Epithelial cell of proximal tubule (primary cell): Measurements from ENCODE around the gene BOLL. TPM values are rescaled to one million over a fixed set of nuclear protein-coding genes. Genes with fewer than 3 reads are reported as not detected.
A peak's percentile ranks its signal among the peaks of the same experiment; 100 is the strongest.
"Not testable (repeated sequence)": the region's sequence is repeated elsewhere in the genome, so short reads cannot be mapped to it uniquely, and the experiment has no call there.

Experiments
- DNase-seq: peaks from one replicate; pipeline ENCODE4 v3.0.0-alpha.2; 2011; ENCODE audit warnings: low read depth
- H3K4me3 ChIP-seq: 2 replicates; pipeline ENCODE4 v1.5.1; 2011; ENCODE audit warnings: low read depth, mild to moderate bottlenecking, low read length
- total RNA-seq: library from RNA; depleted of rRNA; stranded (reverse); fragments of >200 nt; gene quantifications from 2 replicates; pipeline ENCODE4 v1.2.3, GENCODE V29; 2015
- TF ChIP-seq, protein P1 (sequence below): conservative IDR thresholded peaks from 2 replicates; pipeline ENCODE4 v1.5.1; 2012; ENCODE audit warnings: low read depth, mild to moderate bottlenecking, low read length

The BOLL gene
- total RNA-seq, 1 donor from 2014 or later: not detected

- peak within 1 kb of the TSS; percentile 94 for H3K4me3 ChIP-seq
- TF ChIP-seq, protein P1, sequence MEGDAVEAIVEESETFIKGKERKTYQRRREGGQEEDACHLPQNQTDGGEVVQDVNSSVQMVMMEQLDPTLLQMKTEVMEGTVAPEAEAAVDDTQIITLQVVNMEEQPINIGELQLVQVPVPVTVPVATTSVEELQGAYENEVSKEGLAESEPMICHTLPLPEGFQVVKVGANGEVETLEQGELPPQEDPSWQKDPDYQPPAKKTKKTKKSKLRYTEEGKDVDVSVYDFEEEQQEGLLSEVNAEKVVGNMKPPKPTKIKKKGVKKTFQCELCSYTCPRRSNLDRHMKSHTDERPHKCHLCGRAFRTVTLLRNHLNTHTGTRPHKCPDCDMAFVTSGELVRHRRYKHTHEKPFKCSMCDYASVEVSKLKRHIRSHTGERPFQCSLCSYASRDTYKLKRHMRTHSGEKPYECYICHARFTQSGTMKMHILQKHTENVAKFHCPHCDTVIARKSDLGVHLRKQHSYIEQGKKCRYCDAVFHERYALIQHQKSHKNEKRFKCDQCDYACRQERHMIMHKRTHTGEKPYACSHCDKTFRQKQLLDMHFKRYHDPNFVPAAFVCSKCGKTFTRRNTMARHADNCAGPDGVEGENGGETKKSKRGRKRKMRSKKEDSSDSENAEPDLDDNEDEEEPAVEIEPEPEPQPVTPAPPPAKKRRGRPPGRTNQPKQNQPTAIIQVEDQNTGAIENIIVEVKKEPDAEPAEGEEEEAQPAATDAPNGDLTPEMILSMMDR: no peak
- DNase-seq: no peak
Measured at GRCh38 chr2:197705121-197705911, 79.8 kb downstream of the BOLL start, which contains the start of gene MARS2. TSS of gene MARS2 (plus strand) at chr2:197705369. CDS start at chr2:197705406, 37 bp downstream.

DNA sequence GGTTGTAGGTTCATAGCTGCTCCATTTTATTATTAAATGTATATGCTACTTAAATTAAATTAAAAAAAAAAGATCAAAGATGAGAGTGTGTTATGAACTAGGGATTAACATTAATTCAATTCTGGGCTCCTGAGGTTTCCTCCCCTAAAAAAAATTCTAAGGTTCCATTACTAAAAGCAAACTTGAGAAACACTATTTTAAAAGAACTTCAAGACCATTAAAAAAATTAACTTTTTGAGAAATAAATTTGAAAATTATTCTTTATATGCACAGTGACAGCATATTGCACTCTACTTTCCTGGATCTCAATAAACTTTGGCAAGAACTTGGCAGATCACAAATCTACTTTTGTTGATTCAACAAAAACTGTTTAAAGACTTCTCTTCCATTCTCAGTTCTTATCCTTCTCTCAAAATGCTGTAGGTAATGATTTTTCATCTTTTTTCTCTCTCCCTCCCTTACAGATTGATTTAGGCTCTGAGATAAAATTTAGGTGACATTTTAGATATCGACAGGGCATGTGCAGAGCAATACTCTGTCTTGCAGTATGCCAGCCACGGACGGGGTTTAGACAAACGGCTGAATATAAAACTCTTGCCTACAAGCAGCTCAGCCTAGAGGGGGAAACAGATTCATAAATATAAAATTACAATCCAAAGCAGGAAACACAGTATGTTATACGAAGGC lies 80.5 kb downstream of the BOLL start:
- TF ChIP-seq, protein P1: no peak

DNA sequence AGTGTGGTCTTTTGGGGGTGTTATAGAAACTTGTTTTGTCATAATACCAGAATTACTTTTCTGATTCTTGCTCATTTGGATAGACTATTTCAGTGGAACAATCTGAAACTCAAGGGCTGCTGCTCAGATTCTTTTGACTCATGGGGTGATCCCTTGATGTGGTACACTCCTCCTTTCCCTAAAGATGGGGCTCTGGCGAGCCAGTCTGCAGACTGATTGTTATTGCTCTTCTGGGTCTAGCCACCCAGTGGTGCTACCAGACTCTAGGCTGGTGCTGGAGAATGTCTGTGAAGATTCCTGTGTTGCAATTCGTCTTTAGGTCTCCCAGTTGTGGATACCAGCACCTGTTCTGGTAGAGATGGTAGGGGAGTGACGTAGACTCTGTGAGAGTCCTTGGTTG lies 84.2 kb downstream of the BOLL start:
- H3K4me3 ChIP-seq: no peak overlapping the region
- no peak for DNase-seq

More for the DNA sequence above, 80.5 kb downstream of the BOLL start:
- peak overlapping the region; percentile 94 for H3K4me3 ChIP-seq
- DNase-seq: no peak

DNA sequence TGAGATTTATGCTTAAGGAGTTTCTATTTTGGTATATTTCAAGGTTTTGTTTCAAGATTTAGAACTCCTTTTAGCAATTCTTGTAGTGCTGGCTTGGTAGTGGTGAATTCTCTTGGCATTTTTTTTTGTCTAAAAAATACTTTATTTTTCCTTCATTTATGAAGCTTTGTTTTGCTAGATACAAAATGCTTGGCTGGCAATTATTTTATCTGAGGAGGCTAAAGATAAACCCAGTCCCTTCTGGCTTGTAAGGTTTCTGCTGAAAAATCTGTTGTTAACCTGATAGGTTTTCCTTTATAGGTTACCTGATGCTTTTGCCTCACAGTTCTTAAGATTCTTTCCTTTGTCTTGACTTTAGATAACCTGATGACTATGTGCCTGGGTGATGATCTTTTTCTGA lies 85.4 kb downstream of the BOLL start:
- DNase-seq, H3K4me3 ChIP-seq: not testable (repeated sequence)

More for the DNA sequence above, 84.2 kb downstream of the BOLL start:
- TF ChIP-seq, protein P1: no peak

- DNase-seq, H3K4me3 ChIP-seq: not testable (repeated sequence)
Measured at GRCh38 chr2:197696571-197696970, 88.5 kb downstream of the BOLL start.

DNA sequence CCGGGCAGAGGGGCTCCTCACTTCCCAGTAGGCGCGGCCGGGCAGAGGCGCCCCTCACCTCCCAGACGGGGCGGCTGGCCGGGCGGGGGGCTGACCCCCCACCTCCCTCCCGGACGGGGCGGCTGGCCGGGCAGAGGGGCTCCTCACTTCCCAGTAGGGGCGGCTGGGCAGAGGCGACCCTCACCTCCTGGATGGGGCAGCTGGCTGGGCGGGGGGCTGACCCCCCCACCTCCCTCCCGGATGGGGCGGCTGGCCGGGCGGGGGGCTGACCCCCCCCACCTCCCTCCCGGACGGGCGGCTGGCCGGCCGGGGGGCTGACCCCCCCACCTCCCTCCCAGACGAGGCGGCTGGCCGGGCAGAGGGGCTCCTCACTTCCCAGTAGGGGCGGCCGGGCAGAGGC lies 89.1 kb downstream of the BOLL start:
- not testable (repeated sequence) for DNase-seq, H3K4me3 ChIP-seq

- DNase-seq, H3K4me3 ChIP-seq: not testable (repeated sequence)
Measured at GRCh38 chr2:197695206-197695605, 89.9 kb downstream of the BOLL start.

GRCh38 chr2:197677483-197677882 lies 107.6 kb downstream of the BOLL start:
- TF ChIP-seq, protein P1: no peak
- H3K4me3 ChIP-seq: no peak overlapping the region
- no peak for DNase-seq

DNA sequence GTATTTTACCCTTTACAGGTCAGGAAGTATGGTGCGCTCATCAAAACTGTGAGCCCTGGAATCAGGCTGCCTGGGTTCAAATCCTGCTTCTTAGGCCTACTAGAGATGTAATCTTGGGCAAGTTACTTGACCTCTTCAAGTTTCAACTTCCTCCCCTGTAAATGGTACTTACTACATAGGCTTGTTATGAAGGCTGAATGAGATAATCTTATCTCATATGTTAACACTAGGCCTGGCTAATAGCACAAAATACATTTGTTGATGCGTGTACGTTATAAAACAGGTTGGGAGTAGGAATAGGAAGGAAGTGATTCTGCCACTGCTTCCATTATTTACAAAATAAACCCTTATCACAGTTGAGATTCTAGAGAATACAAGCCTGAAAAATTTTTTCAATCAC lies 108.1 kb downstream of the BOLL start:
- no peak for DNase-seq
- TF ChIP-seq, protein P1: no peak
- no peak overlapping the region for H3K4me3 ChIP-seq
